NCI-H446 treated with DMSO at 0.1 percent for 48 hours (cell line): ENCODE measurements around the gene RCAN2.

Experiments used
- DNase-seq: peaks from one replicate; lab custom pipeline; 2025; lab: John Stamatoyannopoulos, UW

RCAN2 gene

GRCh38 chr6:46215213-46215612 is 276.0 kb downstream of the RCAN2 start:
- DNase-seq = no peak

GRCh38 chr6:46211917-46212316 is 279.3 kb downstream of the RCAN2 start:
- DNase-seq = no peak

DNA sequence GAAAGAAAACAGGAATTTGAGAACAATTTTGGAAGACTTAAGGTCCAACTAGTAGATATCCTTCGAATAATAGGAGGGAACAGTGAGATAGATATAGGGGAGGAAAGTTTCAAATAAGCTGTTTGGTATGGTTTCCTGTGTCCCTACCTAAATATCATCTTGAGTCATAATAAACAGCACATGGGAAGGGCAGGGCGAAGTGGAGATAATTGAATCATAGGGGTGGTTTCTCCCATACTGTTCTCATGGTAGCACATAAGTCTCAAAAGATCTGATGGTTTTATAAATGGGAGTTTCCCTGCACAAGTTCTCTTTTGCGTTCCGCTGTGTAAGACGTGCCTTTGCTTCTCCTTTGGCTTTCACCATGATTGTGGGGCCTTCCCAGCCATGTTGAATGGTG is 281.0 kb downstream of the RCAN2 start:
- DNase-seq = no peak

GRCh38 chr6:46208303-46208702 is 282.9 kb downstream of the RCAN2 start:
- no peak for DNase-seq

DNA sequence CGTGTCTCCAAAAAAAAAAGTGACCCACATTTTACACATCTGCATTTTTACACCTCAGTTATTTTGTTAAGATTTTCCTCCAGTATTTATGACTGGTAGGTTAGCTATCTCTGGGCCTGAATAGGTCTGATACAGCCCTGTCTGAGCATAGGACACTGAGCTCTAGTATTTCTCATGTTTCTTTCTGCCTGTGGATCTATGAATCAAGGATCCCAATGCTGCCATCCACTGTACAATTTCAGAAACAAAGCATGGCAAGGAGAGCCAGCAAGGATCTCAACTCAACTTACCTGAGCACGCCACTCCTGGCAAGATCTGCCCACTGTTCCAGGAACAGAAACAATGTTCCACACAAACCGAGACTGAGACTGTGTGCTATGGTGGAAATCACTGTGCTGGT is 284.1 kb downstream of the RCAN2 start:
- no peak for DNase-seq

DNA sequence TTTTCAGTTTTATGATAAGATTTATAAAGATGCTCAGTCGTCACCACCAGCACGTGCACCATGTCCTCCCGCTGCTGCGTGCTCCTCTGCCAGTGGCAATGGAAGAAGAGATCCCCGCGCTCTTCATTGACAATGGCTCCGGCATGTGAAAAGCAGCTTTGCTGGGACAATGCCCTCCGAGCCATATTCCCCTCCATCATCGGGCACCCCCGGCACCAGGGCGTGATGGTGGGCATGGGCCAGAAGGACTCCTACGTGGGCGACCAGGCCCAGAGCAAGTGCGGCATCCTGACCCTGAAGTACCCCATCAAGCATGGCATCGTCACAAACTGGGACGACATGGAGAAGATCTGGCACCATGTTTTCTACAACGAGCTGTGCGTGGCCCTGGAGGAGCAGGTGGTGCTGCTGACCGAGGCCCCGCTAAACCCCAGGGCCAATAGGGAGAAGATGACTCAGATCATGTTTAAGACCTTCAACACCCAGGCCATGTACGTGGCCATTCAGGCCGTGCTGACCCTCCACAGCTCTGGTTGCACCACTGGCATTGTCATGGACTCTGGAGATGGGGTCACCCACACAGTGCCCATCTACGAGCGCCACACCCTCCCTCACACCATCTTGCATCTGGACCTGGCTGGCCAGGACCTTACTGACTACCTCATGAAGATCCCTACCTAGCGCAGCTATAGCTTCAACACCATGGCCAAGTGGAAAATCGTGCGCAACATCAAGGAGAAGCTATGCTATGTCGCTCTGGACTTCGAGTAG is 286.2 kb downstream of the RCAN2 start:
- DNase-seq = no peak

GRCh38 chr6:46203391-46204177 is 287.7 kb downstream of the RCAN2 start:
- DNase-seq = no peak

DNA sequence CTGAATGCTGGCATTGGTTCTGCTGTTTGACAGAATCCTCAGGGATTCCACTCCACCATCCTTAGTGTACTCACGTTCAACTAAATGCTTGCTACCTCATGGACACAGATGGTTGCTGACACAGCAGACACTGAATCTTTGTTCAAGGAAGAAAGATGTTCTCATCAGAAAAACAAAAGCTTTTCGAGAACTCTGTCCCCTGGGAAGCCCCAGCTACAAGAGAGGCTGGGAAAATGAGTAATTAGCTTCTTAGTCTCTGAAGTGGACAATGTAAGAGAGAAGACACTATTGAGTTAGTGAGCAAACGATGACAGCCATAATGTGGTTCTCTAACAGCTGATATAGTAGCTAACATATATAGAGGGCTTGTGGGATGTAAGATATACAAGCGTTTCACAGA is 289.5 kb downstream of the RCAN2 start:
- DNase-seq = no peak

GRCh38 chr6:46199387-46199786 is 291.9 kb downstream of the RCAN2 start:
- no peak for DNase-seq

DNA sequence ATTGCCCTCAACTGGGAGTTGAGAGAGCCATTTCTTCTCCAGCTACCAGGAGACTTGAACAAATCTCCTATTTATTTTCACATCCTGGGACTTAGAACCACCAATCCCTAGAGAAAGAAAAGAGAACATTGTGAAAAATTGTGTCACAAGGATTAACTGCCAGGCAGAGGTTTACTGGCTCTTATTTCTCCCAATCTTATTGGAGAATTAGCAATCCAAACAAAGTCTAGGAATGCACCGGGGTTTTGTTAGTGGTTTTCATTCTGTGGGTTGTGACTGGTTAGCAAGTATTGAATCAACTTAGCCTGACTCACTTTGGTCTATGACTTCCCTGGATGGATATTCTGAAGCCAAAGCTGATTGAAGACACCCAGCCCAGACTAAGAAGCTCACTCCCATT is 299.3 kb downstream of the RCAN2 start:
- DNase-seq = no peak

DNA sequence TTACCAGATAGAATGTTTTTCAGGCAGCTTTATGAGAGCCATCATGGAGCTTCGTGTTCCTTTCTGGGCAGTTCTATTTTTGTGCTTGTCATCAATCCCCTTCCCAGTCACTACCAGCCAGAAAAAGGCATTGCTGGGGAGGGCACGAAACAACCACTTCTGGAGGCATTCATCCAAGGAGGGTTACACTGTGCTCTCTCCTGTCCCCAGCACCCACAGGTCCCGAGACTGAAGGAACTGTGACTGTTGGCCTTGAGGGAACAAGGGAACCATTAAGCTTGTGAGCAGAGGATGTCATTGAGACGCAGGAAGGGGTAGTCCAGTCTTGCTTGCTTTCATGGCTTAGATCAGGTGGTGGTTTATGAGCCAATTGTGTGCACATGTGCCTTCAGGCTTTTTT is 300.4 kb downstream of the RCAN2 start:
- DNase-seq = no peak

GRCh38 chr6:46189726-46190125 is 301.5 kb downstream of the RCAN2 start:
- no peak for DNase-seq

DNA sequence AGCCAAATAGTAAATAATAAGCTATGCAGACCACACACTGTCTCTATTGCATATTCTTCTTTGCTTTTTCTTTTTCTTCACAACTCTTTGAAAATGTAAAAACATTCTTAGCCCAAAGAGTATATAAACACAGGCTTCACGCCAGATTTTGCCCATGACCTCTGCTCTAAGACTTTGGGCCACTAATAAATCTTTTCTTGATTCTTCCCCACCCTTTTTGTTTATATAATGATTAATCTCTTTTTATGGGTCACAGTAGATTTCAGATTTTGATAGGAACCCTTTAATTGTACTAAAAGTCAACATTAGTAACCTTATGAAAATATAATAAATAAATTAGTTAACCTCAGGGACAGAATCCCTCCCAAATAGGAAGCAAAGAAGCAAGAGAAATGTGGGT is 304.7 kb downstream of the RCAN2 start:
- no peak for DNase-seq

DNA sequence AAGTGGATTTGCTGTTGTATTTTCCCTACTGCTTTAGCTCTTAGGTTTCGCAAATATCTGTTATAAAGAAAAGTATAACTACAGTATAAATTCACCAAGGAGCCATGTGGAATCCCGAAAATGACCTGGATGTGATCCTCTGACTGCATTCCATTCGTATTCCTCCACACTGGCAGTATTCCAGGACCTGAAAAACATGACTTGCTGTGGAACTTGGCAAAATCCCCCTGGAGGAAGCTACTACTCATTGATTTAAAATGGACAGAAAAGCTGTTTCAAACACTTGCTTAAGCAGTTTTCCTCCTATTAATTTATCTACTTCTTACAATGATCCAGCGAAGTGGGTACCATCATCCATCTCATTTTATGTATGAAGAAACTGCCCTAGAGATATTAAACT is 307.1 kb downstream of the RCAN2 start:
- DNase-seq = no peak

DNA sequence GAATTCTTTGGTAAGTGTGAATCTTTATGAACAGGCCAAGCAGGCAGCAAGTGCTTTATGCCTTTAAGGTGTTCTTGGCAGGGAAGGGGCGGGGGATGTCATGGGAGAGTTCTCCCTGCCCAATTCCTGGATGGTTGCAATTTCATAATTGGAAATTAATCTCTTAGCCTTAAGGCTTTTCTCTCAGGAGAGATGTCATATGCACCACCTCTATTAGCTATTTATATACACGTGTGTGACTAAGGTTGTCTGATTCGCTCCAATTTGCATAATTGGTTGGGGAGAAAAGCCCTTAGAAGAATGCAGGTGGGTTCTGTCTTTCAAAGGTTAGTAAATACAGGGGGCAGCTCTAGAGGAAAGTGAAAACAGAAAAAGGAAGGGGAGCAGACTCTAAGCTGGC is 315.3 kb downstream of the RCAN2 start:
- no peak for DNase-seq

GRCh38 chr6:46175446-46175845 is 315.8 kb downstream of the RCAN2 start:
- no peak for DNase-seq

- no peak for DNase-seq
These were observed 316.3 kb downstream of the RCAN2 start for GRCh38 chr6:46174904-46175303.

- DNase-seq = no peak
These were observed 319.1 kb downstream of the RCAN2 start for GRCh38 chr6:46172176-46172575.
